Left lung (tissue), 10 donors: Measurements from ENCODE around the gene NEURL1B. TPM values are rescaled to one million over a fixed set of nuclear protein-coding genes. Genes with fewer than 3 reads are reported as not detected.
"Not testable (repeated sequence)": the region's sequence is repeated elsewhere in the genome, so short reads cannot be mapped to it uniquely, and the experiment has no call there.

Source experiments
- ATAC-seq: fragments of 200-7000 bp; cut with Tn5 transposase; one replicate; pipeline ENCODE4 v1.9.1; 2020; ENCODE audit warnings: moderate library complexity
- DNase-seq, 4 donors: peaks; one replicate each; pipeline ENCODE4 v3.0.0-alpha.2; 2013 to 2020
- H3K27ac ChIP-seq, 2 donors: fragments of 200-600 bp; sonication (generic) in 1 of 2; one replicate each; pipeline versions ENCODE4 v1.5.0 to v1.8.0; 2020 to 2021
- H3K27me3 ChIP-seq, 2 donors: fragments of 200-600 bp; sonication (generic) in 1 of 2; one replicate each; pipeline versions ENCODE4 v1.5.0 to v1.8.0; 2020 to 2021
- H3K36me3 ChIP-seq, 2 donors: fragments of 200-600 bp; sonication (generic) in 1 of 2; one replicate each; pipeline versions ENCODE4 v1.5.0 to v1.8.0; 2020 to 2021
- H3K4me1 ChIP-seq, 2 donors: fragments of 200-600 bp; one replicate each; pipeline ENCODE4 v1.8.0; 2021
- H3K4me3 ChIP-seq, 2 donors: fragments of 200-600 bp; sonication (generic) in 1 of 2; one replicate each; pipeline versions ENCODE4 v1.5.0 to v1.8.0; 2020 to 2021; ENCODE audit warnings: mild to moderate bottlenecking in 1 of 2
- H3K9me3 ChIP-seq, 2 donors: fragments of 200-600 bp; sonication (generic) in 1 of 2; one replicate each; pipeline versions ENCODE4 v1.5.0 to v1.8.0; 2020 to 2021
- intact Hi-C, 2 donors: fragments of 100-400 bp; cut with DNase I; formaldehyde crosslinking; loops; one replicate each; pipeline versions ENCODE4 v1.11.2 to v1.14.2; 2022
- polyA plus RNA-seq, 6 donors: library from polyadenylated mRNA; unstranded; fragments of 120-200 nt; gene quantifications; one replicate each; pipeline ENCODE4 v1.2.1, GENCODE V29; 2013; ENCODE audit not compliant: insufficient read length in 6 of 6
- total RNA-seq, 2 donors: library from RNA; stranded (reverse); fragmentation: NEBNext Ultra II Directional; extraction: Animal tissue kit (Norgen Biotek cat#: 25700); gene quantifications; one replicate each; pipeline ENCODE4 v1.2.1, GENCODE V29; 2021
- TF ChIP-seq, protein P1 (sequence below), 2 donors: fragments of 200-600 bp; sonication (generic) in 1 of 2; IDR thresholded peaks; one replicate each; pipeline versions ENCODE4 v1.5.0 to v1.8.0; 2021; ENCODE audit warnings: antibody characterized with exemption in 2 of 2
- donor health status: DM: no; HTN: yes; CAD: no.
- donor health status: DM: no; HTN: no; CAD: no.

The NEURL1B gene
- total and polyA plus RNA-seq, 8 donors: 11.8 to 34.1 (median 29.1) TPM

- ATAC-seq (peak; percentile 48), DNase-seq (peak in 1 of 4 donors; percentile 62)
- H3K4me1 ChIP-seq: peaks cover 9 to 53% of the 10 kb centered on the region in 2 donors
- peak overlapping the region in 1 of 2 donors; percentile 15 for H3K27ac ChIP-seq
- TF ChIP-seq, protein P1, sequence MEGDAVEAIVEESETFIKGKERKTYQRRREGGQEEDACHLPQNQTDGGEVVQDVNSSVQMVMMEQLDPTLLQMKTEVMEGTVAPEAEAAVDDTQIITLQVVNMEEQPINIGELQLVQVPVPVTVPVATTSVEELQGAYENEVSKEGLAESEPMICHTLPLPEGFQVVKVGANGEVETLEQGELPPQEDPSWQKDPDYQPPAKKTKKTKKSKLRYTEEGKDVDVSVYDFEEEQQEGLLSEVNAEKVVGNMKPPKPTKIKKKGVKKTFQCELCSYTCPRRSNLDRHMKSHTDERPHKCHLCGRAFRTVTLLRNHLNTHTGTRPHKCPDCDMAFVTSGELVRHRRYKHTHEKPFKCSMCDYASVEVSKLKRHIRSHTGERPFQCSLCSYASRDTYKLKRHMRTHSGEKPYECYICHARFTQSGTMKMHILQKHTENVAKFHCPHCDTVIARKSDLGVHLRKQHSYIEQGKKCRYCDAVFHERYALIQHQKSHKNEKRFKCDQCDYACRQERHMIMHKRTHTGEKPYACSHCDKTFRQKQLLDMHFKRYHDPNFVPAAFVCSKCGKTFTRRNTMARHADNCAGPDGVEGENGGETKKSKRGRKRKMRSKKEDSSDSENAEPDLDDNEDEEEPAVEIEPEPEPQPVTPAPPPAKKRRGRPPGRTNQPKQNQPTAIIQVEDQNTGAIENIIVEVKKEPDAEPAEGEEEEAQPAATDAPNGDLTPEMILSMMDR (IDR thresholded peaks at IDR 0.05): peak; percentile 15 to 17
- no peaks in the 10 kb centered on the region for H3K9me3 ChIP-seq
- H3K36me3 ChIP-seq: no peaks in the 10 kb centered on the region
- H3K27me3 ChIP-seq: peaks cover 0 to 22% of the 10 kb centered on the region in 2 donors
- intact Hi-C loops: no loop called here
- H3K4me3 ChIP-seq: no peak overlapping the region
Observed at GRCh38 chr5:172646716-172647285, 5.7 kb downstream of the NEURL1B start.

DNA sequence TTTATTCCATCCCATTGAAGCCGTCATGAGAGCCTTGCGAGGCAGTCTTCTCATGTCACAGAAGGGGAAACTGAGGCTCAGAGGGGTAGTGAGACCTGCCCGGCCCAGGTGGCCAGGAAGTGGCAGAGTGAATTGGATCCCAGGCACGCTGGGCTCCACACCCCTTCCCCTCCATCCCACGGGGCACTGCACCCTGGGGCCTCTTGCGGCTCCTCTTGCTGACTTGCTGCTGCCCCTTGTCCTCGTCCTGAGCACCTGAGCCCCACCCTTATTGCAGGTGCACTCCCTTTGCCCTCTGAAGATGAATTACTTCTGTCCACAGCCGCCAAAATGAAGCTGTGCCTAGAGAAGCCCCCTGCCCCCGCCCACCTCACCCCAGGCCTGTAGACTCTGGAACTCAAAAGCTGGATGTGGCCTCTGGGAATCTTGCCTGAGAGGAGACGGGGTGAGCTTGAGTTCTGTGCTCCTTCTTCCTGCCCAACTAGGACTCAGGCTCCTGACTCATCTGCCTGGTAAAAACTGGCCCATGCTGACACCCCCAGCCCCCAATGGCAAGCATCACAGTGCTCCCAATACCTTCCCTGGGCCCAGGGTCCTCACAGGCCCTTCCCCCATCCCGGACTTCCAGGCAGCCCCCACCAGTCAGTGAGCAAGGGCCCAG is 6.4 kb downstream of the NEURL1B start:
- Histone ChIP-seq H3K36me3 (no peaks in the 10 kb centered on the region), H3K27me3 (peaks cover 0 to 15% of the 10 kb centered on the region in 2 donors), H3K27ac (no peak overlapping the region), H3K4me1 (peaks cover 8 to 47% of the 10 kb centered on the region in 2 donors), H3K9me3 (no peaks in the 10 kb centered on the region), H3K4me3 (no peak overlapping the region)
- TF ChIP-seq, protein P1 (IDR thresholded peaks at IDR 0.05): no peak
- DNase-seq (no peak), ATAC-seq (peak; percentile 13)
- intact Hi-C loops: no loop called here

DNA sequence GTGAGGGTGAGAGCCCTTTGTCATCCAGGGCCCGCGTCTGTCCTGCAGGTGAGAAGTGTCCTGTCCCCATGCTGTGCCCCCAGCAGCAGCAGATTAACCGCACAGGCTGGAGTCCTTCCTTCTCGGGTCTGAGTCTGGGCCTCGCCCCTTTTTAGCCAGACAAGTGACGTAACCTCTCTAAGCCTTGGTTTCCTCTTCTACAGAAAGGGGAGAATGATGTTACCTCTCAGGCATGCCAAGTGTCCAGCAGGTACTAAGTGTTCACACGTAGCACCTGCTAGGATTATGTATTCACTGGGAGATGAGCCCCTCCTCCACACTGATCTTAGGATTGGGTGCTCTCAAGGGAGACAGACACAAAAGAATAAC is 6.9 kb downstream of the NEURL1B start:
- peaks cover 8 to 41% of the 10 kb centered on the region in 2 donors for H3K4me1 ChIP-seq
- DNase-seq (peak in 2 of 4 donors; percentile 46 to 65), ATAC-seq (peak; percentile 90)
- intact Hi-C loops: no loop called here
- no peak overlapping the region for H3K27ac ChIP-seq
- TF ChIP-seq, protein P1 (IDR thresholded peaks at IDR 0.05): no peak
- no peak overlapping the region for H3K4me3 ChIP-seq
- H3K9me3 ChIP-seq: no peaks in the 10 kb centered on the region
- H3K36me3 ChIP-seq: no peaks in the 10 kb centered on the region
- H3K27me3 ChIP-seq: peaks cover 0 to 10% of the 10 kb centered on the region in 2 donors

- Histone ChIP-seq H3K4me3 (no peak overlapping the region), H3K9me3 (no peaks in the 10 kb centered on the region), H3K36me3 (no peaks in the 10 kb centered on the region), H3K27me3 (peaks cover 0 to 2% of the 10 kb centered on the region in 2 donors), H3K4me1 (peaks cover 8 to 36% of the 10 kb centered on the region in 2 donors), H3K27ac (peak overlapping the region in 1 of 2 donors; percentile 18)
- no peak for ATAC-seq
- DNase-seq: no peak
- intact Hi-C loops: no loop called here
- TF ChIP-seq, protein P1 (IDR thresholded peaks at IDR 0.05): no peak
Observed at GRCh38 chr5:172648755-172649154, 7.7 kb downstream of the NEURL1B start.

GRCh38 chr5:172656496-172656895 is 15.4 kb downstream of the NEURL1B start:
- ATAC-seq, H3K27me3 ChIP-seq, intact Hi-C loops, H3K27ac ChIP-seq, H3K4me3 ChIP-seq, H3K36me3 ChIP-seq: not testable (repeated sequence)
- Histone ChIP-seq H3K4me1 (peaks cover 5 to 28% of the 10 kb centered on the region in 2 donors), H3K9me3 (peaks cover 0 to 15% of the 10 kb centered on the region in 2 donors)
- peak in 1 of 4 donors; percentile 3 for DNase-seq

DNA sequence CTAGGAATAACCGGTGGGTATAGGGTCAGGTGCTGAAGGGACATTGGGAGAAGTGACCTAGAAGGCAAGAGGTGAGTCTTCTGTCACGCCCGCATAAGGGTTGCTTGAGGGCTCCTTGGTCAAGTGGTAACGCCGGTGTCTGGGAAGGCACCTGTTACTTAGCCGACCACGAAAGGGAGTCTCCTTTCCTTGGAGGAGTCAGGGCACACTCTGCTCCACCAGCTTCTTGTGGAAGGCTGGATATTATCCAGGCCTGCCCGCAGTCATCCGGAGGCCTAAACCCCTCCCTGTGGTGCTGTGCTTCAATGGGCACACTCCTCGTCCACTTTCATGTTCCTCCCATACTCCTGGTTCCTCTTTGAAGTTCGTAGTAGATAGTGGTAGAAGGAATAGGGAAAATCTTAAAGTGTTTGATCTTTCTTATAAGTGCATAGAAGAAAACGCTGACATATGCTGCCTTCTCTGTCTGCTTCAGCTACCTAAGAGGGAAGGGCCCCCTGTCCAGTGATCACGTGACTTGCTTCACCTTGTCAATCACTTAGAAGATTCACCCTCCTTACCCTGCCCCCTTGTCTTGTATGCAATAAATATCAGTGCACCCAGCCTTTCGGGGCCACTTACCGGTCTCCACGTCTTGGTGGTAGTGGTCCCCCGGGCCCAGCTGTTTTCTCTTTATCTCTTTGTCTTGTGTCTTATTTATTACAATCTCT is 16.6 kb downstream of the NEURL1B start:
- H3K36me3 ChIP-seq, intact Hi-C loops, H3K27me3 ChIP-seq, H3K4me3 ChIP-seq, ATAC-seq: not testable (repeated sequence)
- Histone ChIP-seq H3K27ac (peak overlapping the region in 1 of 2 donors; percentile 57), H3K9me3 (peaks cover 0 to 15% of the 10 kb centered on the region in 2 donors), H3K4me1 (peaks cover 5 to 34% of the 10 kb centered on the region in 2 donors)
- DNase-seq: peak in 1 of 4 donors; percentile 33
